GM21423 (cell line): ENCODE measurements around the gene PRKACB.

Source experiments
- ATAC-seq: cut with Tn5 transposase; IDR thresholded peaks from one replicate; pipeline ENCODE4 v1.9.1; 2021; ENCODE audit warnings: mild to moderate bottlenecking, moderate library complexity; ENCODE audit not compliant: unreplicated experiment

The PRKACB gene

GRCh38 chr1:84143796-84144565 lies at the start of gene PRKACB:
Gene PRKACB (plus strand): TSS chr1:84144271. CDS start chr1:84144362, 91 bp downstream.
- peak; percentile 97 for ATAC-seq

- ATAC-seq = no peak
Measured at GRCh38 chr1:84095308-84095707, 48.8 kb upstream of the PRKACB start.

GRCh38 chr1:84096176-84096575 lies 47.9 kb upstream of the PRKACB start:
- ATAC-seq = no peak

GRCh38 chr1:84101204-84101603 lies 42.9 kb upstream of the PRKACB start:
- no peak for ATAC-seq

- ATAC-seq = peak; percentile 93
Measured at GRCh38 chr1:84103197-84103992, 40.7 kb upstream of the PRKACB start.

GRCh38 chr1:84107538-84107937 lies 36.5 kb upstream of the PRKACB start:
- peak; percentile 48 for ATAC-seq

GRCh38 chr1:84107955-84108354 lies 36.1 kb upstream of the PRKACB start:
- no peak for ATAC-seq

GRCh38 chr1:84108900-84109578 lies 35.0 kb upstream of the PRKACB start:
- no peak for ATAC-seq

GRCh38 chr1:84110629-84111028 lies 33.4 kb upstream of the PRKACB start:
- ATAC-seq = no peak

GRCh38 chr1:84116558-84116957 lies 27.5 kb upstream of the PRKACB start:
- no peak for ATAC-seq

- ATAC-seq = no peak
Measured at GRCh38 chr1:84117868-84118267, 26.2 kb upstream of the PRKACB start.

GRCh38 chr1:84121360-84121759 lies 22.7 kb upstream of the PRKACB start:
- ATAC-seq = no peak

- ATAC-seq = no peak
Measured at GRCh38 chr1:84122780-84123382, 21.2 kb upstream of the PRKACB start.

- no peak for ATAC-seq
Measured at GRCh38 chr1:84133479-84133878, 10.6 kb upstream of the PRKACB start.

- no peak for ATAC-seq
Measured at GRCh38 chr1:84135341-84135740, 8.7 kb upstream of the PRKACB start.

GRCh38 chr1:84141182-84142003 lies 2.7 kb upstream of the PRKACB start:
- no peak for ATAC-seq

GRCh38 chr1:84145068-84145467 lies 997 bp downstream of the PRKACB start:
- ATAC-seq = no peak

GRCh38 chr1:84146411-84147032 lies 2.5 kb downstream of the PRKACB start:
- no peak for ATAC-seq

- ATAC-seq = no peak
Measured at GRCh38 chr1:84148758-84149157, 4.7 kb downstream of the PRKACB start.

- ATAC-seq = peak; percentile 75
Measured at GRCh38 chr1:84152649-84153056, 8.6 kb downstream of the PRKACB start.
